T1000 (cell line): ENCODE results near the gene TNIK.
A peak's percentile ranks its signal among the peaks of the same experiment; 100 is the strongest.

Source experiments
- DNase-seq: peaks from one replicate; lab custom pipeline; 2025; ENCODE audit warnings: mixed read lengths; lab: John Stamatoyannopoulos, UW

TNIK gene

DNA sequence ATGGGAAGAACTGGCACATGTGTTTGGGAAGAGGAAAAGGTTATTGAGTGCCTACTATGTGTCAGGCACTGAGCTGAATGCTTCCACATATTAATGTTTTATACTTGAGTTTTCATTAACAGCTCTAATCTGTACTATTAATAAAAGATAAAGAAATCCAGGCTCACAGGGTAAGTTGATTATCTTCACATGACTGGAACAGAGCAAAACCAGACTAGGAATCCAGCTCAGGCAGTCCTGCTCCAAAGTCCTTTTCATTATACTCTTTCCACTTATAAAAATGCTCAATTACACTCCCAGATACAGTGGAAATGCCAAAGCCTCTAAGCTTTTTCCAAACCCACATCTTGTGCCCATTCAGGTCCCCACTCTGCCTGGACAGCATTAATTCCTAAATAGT, 97.6 kb downstream of the TNIK start:
- DNase-seq: no peak

DNA sequence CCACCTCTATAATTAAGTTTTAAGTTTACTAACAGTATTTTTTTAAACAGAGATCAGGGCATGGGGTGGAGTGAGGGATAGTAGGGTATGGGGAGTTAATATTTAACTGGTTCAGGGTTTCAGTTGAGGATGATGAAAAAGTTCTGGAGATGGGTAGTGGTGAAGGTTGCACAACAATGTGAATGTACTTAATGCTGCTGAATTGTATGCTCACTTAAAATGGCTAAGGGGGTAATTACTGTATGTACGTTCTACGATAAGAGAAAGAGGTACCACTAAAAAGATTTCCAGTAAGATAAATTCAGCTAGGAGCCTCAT, 101.4 kb downstream of the TNIK start:
- DNase-seq: no peak

DNA sequence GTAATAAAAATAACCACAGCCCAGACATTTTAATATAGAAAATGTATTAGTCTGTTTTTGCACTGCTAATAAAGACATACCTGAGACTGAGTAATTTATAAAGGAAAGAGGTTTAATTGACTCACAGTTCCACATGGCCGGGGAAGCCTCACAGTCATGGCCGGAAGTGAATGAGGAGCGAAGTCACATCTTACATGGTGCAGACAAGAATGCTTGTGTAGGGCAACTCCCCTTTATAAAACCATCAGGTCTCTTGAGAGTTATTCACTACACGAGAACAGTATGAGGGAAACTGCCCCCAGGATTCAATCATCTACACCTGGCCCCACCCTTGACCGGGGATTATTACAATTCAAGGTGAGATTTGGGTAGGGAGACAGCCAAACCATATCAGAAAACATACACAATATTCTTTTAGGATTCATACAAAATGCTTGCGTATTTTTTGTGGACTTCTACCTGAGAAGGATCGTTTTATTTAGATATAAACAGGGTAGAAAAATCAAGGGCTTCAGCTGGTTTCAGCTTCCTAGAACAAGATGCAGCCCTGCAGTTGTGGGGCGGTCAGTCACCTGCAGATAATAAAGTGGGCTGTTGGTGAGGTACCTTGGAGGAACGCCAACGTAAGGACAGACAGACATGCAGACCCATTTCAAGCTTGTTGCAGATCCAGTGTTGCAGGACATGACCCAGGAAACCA, 101.9 kb downstream of the TNIK start:
- no peak for DNase-seq

DNA sequence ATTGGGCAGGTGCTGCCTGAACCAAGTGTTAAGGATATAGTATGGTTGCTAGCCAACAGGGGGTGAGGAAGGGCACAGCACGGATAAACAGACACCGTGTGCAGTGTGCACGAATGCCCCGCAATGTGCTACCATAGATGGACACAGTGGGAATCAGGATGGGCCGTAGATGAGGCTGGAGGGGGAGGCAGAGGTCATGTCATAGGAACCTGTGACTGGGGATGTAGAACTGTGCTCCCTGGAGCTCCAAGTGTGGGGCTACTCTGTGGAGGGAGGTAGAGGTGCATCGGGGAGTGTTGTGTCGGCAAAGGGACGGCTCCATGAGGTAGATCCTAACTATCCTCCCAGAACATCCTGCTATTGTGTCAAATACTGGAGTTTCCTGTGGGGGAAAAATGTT, 102.5 kb downstream of the TNIK start:
- no peak for DNase-seq

DNA sequence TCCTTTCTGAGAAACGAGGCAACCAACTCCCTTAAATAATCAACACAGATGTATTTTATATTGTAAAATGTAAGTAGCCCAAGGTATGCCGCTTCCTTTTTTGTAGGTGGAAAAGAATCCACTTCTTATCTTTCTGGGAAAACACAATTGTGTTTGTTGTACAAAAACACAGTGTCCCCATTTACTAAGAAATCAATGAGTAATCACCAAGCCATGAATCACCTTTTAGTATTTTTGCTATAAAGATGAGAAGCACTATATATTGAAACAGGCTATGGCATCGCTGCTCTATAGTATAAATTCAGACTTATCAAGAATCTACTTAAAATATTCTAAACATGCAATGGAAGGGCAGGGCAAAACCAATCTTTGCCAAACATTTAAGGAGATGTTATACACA, 104.0 kb downstream of the TNIK start:
- DNase-seq: no peak

DNA sequence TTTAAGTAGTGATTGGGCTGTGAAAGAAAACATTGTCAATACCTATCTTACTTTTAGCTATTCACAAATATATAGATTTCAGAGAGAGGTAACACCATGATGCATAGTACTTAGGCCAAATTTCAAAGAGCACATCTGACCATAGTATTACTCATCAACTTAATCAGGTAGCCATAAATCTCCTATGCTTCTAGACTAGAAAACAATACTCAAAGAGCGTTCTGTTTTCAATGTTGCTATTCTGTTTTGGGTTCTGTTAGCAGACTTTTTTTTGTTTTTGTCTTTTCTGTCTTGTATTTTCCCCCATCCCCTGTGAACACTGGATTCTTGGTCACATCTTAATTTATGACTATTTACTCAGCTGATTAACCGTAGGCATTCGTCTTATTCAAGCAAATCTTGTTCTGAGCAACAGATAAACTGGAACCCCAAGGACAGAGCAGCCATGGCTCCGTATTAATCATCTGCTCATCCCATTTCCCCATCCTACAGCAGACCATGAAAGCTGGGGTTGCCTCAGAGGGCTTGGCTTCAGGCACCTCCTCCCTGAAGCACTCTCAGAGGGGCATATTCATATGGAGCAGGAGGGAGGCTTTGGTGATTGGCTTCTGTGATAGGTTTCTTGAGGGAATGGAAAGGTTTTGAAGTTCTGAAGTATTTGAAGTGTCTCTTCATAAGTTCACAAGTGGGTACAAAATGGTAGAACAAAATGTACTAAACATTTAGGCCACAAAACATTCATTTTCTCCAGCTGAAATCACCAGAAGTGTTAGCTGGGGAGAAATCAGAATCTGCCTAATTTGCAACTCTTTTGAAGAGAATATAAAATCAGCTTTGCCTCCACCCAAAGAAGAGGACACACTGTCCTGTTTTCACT, 105.3 kb downstream of the TNIK start:
- DNase-seq: no peak

DNA sequence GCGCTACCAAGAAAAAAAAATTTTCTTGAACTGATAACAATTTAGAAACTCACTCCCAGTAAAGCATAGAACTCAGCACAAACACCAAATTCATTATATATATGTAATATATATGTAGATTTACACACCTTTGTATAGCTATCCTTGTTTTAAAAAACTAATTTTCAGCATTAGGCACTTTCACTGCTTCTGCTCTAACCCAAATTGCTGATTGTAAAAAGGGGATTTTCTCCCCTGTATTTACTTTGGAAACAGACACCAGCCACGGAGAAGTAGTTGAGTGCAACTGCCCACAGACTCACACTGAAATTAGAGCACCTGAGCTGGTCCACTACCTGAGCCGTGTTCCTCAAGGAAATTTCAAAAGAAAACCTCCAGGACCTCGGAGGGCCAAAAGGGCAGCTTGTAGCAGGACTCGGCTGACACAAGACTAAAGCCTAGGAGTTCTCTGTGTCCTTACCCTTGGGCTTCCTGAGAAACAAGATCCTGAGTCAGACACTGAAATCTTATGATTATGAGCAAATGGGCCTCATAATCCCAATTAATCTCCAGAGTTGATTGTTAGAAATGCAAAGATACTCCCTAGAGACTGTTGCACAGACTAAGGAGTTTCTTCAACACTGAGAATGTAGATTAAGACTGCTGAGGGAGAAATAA, 106.0 kb downstream of the TNIK start:
- no peak for DNase-seq

DNA sequence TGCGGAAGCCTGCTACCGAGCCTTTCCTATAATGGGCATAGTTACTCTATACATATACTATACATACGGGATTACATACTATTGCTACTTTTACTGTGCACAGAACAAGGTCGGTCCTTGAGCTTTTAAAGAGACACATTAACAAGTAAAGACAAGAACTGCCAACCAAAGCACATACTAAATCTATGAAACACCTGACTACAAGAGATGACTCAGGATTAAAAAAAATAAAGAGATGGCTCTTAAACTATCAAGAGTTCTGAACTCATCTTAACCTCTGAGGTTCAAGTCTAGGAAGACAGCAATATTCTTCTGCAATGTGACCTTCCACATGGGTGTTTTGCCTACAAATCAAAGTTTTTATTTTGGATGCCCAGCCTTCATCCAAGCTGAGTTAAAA, 106.8 kb downstream of the TNIK start:
- DNase-seq: no peak

DNA sequence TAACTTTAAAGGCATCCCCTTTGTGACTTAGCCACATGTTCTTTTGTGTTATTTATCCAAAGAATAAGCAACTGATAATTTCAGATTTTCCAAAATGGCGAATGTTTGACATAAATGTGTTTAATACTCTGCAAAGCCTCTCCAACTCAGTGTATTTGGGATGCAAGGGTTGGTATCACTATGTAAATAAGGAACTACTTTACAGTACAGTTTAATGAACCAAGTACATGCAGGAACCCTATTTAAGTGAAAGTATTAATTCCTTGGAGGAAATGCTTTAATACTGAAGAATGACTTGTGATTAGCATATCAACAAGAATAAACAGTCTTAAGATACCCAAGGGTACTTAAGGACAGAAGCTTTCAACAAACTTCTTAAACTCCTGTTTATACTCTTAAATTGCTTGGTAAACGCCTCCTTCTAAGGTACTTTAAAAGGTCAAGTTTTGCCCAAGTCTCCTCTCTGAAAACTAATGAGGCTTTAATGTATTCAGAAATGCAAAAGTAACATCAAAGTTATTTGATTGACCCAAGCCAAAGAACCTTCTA, 107.7 kb downstream of the TNIK start:
- no peak for DNase-seq

DNA sequence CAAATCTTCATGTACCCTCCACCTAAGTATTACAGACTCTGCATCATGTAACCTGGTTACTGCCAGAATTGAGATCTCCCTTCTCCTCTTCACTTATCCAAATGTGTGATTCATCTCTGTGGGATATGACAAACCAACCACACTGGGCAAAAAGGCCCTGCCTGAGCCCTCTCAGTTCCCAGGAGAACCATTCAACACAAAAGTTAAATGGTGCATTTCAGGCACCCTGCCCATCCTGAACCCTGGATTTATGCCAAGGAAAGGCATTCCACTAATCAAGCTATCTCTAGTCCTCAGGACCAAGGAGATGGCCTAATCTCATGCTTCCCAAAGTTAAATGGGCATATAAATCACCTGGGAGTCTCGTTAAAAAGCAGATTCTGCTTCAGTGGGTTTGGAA, 108.5 kb downstream of the TNIK start:
- DNase-seq: peak; percentile 79

DNA sequence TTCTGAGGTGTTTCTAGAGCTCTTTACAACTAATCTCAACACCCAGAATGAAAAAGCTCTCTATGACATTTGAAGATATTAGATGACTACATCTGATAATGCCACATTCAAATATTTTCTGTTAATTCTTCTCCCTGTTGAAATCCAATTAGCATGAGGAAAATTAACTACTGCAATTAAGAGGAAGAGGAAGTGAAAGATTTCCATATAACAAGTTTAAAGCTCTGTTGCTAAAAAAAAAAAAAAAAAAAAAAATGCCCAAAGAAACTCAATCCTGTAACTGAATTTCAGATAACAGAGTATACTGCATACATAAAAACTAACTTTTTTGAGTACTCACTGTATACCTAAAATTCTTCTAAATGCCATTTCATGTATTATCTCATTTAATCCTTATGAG, 109.8 kb downstream of the TNIK start:
- no peak for DNase-seq

DNA sequence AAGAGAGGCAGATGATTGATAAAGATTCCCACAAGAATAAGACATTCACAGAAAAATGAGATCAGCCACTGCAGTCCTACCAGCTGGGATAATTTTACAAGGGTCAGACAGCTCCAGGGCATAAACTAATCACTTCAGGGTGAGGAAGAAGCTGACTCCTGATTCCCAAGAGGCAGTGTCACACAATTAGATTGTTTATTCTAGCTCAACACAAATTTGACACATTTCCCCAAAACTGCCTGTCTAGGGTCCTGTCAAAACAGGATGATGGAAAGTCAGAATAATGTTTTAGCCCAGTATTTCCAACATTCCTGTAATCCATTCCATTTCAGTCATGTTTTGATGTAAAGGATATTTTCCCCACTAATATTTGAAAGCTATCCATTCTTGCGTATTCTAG, 110.8 kb downstream of the TNIK start:
- no peak for DNase-seq

DNA sequence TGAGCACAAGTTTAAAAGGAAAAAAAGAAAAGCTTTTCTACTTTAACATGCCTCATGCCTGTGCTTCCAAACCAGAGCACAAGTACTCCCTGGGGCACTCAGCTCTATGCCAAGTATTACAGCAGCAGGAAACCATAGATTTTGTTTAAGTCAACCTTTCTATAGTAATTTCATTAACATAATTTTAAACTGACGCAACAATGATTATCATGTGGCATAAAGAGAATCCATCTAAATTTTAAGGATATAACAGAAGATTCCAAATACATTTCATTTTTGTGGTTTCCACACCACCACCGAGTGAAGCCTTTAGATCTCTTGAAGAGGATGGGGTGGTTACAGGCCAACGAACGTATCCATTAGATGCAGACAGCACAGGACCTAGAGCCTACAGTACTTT, 112.1 kb downstream of the TNIK start:
- DNase-seq: no peak

DNA sequence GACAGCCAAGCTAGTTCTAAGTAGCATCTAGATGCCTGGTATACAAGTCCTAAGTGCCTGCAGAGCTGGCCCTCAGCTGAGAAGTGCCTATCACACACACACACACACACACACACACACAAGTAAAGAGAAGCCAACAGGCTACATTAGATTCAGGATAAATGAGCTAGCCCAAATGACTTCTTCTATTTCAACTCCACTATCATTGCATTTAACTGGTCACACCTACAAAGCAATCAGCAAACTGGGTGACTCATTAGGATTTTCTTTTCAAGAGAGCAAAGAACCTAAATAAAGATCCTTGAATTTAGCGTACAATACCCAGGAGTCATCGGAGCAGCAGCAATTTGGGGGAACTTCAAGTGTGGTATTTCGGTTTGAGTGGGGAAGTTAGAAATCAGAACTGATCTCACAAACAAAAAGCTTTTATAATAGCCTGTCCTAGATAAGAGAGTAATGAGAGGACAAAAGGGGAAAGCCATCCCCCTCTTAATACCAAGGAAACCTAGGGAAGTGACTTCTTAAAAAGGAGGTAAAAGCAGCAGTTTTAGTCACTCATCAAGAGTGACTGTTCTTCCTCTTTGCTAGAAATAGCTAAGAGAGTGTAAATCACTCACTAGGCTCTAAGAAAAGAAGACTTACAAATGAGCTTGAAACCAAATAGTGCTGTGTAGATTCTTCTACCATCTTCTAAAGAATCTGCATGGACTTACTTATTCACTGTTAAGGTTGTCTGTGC, 112.7 kb downstream of the TNIK start:
- DNase-seq: no peak

DNA sequence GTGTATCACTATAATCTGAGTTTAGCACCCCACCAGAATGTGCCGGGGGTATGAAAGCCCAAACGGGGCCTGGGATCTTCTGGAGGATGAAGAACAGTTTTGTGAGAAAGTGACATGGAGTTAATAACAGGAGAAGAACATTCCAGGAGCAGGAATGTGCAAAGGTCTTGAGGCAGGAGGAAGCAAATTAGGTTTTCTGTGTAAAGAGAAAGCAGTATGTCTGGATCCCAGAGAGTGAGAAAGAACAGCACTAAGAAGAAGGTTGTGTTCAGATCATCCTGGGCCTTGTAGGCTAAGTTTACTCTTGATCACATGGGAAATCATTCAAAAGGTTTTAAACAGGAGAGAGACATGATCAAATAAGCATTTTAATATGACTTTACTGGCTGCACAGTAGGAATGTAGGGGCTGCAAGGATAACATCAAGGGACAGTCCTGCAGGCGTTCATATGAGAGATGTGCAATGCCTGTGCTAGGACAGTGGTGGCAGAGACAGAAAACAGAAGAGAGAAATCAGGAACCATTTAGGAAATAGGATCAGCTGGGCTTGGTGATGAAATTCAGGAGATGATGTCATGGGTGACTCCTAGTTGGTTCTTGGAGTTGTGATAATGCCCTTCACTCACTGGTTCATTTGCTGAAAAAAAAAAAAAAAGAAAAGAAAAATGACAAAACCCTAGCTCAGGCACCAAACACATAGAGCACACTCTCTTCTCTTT, 113.5 kb downstream of the TNIK start:
- no peak for DNase-seq

DNA sequence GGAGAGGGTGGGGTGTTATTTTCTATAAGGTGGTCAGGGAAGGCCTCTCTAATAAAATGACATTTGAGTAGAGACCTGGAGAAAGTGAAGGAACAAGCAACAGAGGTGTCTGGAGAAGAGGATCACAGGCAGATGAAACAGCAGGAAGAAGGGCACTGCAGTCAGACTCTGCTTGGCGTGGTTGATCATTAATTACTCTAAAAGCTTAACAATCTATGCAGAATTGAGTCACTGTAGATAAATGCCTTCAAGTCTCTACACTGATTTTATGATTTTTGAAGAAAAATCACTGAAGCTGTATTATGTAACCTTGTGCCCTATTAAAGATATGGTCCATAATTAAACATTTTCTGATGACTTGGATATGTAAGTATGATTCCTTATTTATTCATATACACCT, 114.2 kb downstream of the TNIK start:
- no peak for DNase-seq

DNA sequence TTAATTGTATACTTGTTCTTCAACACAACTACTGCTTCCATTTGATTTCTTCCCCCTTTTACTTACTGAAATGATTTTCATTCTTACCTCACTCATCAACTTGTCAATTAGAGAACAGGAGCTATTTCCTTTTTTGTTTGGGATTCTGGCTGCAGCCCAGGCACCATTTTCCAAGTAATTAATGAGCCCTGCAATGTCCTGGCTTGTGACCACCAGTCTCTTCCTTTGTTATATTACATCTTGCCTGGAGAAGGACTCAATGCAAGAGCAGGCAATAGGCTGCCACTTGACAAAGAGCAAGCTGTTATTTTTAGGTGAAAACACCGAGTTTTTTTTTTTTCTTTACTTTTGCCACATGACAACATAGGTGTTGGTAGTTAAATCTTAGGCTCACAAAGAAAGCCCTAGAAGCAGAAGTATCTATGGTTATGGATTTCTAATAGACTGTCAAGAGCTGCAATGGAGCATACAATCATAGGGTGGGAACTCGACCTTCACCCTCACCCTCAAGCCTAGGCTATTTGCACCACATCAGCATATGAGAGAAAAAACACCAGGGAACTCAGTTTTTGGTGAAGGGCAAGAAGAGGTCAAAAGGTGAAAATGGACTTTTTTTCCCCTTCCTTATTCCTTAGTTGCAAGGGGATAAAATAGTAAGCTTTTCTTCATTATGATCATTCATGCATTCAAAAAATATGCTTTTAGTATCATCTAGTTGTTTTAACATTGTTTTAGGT, 114.9 kb downstream of the TNIK start:
- DNase-seq: no peak

DNA sequence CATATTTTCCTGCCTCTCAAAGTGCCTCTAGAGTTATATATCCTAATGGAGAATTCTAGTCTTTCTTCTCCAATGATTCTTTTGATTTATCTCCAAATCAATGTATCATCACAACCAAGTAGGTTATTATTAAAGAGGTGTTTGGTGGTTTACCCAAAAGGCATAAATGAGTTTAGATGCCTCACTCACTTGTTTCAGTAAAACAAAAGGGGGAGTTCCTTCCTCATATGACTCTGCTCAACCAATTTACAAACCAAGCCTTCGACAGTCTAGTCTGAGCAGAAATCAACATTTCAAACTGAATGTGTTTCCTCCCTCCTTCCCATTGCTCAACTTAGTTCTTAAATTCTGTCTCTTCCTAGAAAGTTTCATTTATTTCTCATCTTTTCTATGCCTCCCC, 116.5 kb downstream of the TNIK start:
- DNase-seq: no peak

DNA sequence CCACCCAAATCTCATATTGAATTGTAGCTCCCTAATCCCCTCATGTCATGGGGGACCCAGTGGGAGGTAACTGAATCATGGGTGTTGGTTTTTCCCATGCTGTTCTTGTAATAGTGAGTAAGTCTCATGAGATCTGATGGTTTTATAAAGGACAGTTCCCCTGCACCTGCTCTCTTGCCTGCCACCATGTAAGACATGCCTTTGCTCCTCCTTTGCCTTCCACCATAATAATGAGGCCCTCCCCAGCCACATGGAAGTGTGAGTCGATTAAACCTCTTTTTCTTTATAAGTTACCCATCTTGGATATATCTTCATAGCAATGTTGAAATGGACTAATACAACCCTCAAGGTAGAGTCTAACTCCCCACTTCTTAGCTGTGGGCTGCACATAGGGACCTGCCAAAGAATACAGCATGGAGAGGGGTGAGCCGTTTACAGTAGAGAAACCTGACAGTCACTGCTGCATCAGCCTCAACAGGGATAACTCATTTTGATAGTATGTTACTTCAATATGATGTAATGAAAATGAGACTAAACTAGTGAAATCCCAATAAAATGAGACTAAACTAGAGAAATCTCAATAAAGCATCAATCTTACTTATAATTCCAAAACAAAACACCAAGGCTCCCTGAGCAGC, 117.3 kb downstream of the TNIK start:
- DNase-seq: no peak

DNA sequence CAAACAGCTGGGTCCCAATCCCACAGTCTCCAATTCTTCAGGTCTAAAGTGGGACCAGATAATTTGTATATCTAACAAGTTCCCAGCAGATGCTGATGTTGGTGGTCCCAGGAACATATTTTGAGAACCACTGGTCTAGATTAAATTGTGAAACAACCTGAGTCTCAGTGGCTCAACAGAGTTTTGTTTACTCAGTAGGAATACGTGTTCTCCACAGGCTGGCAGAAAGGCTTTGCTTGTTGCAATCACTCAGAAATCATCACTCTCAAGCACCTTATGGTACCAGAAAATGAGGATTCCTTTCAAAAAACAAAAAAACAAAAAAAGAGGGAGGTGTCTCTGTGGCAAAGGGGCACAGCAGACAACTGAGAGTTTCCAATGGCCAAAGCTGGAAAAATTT, 118.0 kb downstream of the TNIK start:
- DNase-seq: no peak
